ENCODE measurements around the gene MMP25.
"Not testable (repeated sequence)": the region's sequence is repeated elsewhere in the genome, so short reads cannot be mapped to it uniquely, and the experiment has no call there.

- TF ChIP-seq CTCF (IDR thresholded peaks at IDR 0.05; ENCODE audit: low read depth, low read length); EZH2phosphoT487 (IDR thresholded peaks at IDR 0.05; ENCODE audit: low read depth): not testable (repeated sequence)
Measured at GRCh38 chr16:3069146-3069545, 22.8 kb downstream of the MMP25 start.

Data from OCI-LY3 (cell line).